Subcutaneous abdominal adipose tissue (tissue), 5 donors: ENCODE measurements around the gene WDR44.
"Not testable (repeated sequence)": the region's sequence is repeated elsewhere in the genome, so short reads cannot be mapped to it uniquely, and the experiment has no call there.

Experiments
- H3K27ac ChIP-seq: one replicate; pipeline ENCODE4 v1.7.0; 2013; ENCODE audit warnings: low read depth, mild to moderate bottlenecking, inconsistent platforms, low read length, moderate library complexity
- H3K27me3 ChIP-seq, 5 donors: one replicate each; pipeline ENCODE4 v1.7.0; 2013; ENCODE audit warnings: low read length in 5 of 5, inconsistent platforms in 1 of 5; ENCODE audit not compliant: control insufficient read depth in 5 of 5, insufficient read depth in 4 of 5
- H3K36me3 ChIP-seq, 5 donors: one replicate each; pipeline ENCODE4 v1.7.0; 2013; ENCODE audit warnings: low read length in 5 of 5; ENCODE audit not compliant: control insufficient read depth in 5 of 5, insufficient read depth in 5 of 5
- H3K4me1 ChIP-seq, 5 donors: one replicate each; pipeline ENCODE4 v1.7.0; 2013; ENCODE audit warnings: low read length in 5 of 5, mild to moderate bottlenecking in 3 of 5, moderate library complexity in 1 of 5; ENCODE audit not compliant: control insufficient read depth in 5 of 5, insufficient read depth in 5 of 5
- H3K4me3 ChIP-seq, 5 donors: one replicate each; pipeline ENCODE4 v1.7.0; 2013; ENCODE audit warnings: low read length in 5 of 5, low read depth in 1 of 5
- H3K9ac ChIP-seq, 5 donors: one replicate each; pipeline ENCODE4 v1.7.0; 2013; ENCODE audit warnings: low read length in 5 of 5, mild to moderate bottlenecking in 4 of 5, moderate library complexity in 3 of 5
- H3K9me3 ChIP-seq, 5 donors: one replicate each; pipeline ENCODE4 v1.7.0; 2013; ENCODE audit warnings: low read length in 5 of 5; ENCODE audit not compliant: control insufficient read depth in 5 of 5
- donor health status: healthy.
- donor health status: healthy.
- donor health status: healthy.
- donor health status: healthy.
- donor health status: healthy.

WDR44 gene, protein sequence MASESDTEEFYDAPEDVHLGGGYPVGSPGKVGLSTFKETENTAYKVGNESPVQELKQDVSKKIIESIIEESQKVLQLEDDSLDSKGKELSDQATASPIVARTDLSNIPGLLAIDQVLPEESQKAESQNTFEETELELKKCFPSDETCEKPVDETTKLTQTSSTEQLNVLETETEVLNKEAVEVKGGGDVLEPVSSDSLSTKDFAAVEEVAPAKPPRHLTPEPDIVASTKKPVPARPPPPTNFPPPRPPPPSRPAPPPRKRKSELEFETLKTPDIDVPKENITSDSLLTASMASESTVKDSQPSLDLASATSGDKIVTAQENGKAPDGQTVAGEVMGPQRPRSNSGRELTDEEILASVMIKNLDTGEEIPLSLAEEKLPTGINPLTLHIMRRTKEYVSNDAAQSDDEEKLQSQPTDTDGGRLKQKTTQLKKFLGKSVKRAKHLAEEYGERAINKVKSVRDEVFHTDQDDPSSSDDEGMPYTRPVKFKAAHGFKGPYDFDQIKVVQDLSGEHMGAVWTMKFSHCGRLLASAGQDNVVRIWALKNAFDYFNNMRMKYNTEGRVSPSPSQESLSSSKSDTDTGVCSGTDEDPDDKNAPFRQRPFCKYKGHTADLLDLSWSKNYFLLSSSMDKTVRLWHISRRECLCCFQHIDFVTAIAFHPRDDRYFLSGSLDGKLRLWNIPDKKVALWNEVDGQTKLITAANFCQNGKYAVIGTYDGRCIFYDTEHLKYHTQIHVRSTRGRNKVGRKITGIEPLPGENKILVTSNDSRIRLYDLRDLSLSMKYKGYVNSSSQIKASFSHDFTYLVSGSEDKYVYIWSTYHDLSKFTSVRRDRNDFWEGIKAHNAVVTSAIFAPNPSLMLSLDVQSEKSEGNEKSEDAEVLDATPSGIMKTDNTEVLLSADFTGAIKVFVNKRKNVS

DNA sequence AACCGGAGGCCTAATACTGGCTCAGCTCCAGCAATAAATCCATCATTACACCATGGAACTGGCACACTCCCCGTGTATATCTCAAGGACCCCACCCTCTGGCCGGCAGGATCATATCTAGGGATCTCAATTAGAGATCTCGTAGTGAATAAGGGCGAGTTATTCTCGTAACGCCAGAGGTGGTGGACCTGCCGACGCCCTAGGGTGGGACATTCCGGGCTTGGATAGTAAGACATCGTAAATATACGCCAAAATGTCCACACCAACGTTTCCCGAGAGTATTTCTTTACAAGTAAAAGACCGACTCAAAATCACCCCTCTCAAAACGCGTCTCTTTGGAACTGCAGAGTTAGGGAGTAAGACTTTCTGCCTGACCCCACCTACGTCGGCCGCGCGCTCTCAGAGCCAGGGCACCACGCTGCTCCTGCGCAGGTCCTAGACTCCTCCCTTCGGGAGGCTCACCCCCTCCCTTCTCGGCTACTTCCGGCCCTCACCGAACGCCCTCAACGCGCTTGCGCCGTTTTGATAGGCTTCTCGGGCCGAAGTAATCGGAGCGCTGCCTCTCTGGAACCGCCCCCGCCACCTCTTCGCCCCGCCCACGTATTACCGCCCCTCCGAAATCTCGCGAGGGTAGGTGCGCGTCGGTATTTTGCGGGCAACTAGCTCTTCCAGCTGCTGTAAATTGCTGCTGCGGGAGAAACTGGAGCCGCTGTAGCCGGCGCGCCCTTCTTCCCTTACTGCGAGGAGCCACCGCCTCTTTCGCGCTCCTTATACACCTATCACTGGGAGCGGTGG lies at the start of gene WDR44:
Gene WDR44, plus strand, starts transcription at position 643 of the 794 bp plus-strand sequence. CDS start 398 bp downstream, outside the sequence.
- Histone ChIP-seq H3K4me1 (peaks cover 0 to 27% (median 22%) of the 10 kb centered on the region in 5 donors), H3K36me3 (no peaks in the 10 kb centered on the region), H3K9me3 (no peaks in the 10 kb centered on the region), H3K4me3 (peak within 1 kb of the TSS; percentile 71 to 86 (median 76)), H3K27me3 (no peaks in the 10 kb centered on the region), H3K27ac (peak within 1 kb of the TSS; percentile 85), H3K9ac (peak within 1 kb of the TSS; percentile 49 to 88 (median 81))

DNA sequence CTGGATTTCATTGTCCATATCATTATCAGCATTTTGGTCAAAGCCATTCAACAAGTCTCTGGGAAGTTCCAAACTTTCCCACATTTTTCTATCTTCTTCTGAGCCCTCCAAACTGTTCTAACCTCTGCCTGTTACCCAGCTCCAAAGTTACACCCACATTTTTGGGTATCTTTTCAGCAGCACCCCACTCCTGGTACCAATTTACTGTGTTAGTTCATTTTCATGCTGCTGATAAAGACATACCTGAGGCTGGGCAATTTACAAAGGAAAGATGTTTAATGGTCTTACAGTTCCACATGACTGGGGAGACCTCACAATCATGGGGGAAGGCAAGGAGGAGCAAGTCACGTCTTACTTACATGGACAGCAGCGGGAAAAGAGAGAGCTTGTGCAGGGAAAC lies 40.1 kb upstream of the WDR44 start:
- peaks cover 2 to 24% (median 17%) of the 10 kb centered on the region in 5 donors for H3K9me3 ChIP-seq
- H3K36me3 ChIP-seq, H3K9ac ChIP-seq, H3K4me3 ChIP-seq, H3K4me1 ChIP-seq, H3K27ac ChIP-seq, H3K27me3 ChIP-seq: not testable (repeated sequence)

DNA sequence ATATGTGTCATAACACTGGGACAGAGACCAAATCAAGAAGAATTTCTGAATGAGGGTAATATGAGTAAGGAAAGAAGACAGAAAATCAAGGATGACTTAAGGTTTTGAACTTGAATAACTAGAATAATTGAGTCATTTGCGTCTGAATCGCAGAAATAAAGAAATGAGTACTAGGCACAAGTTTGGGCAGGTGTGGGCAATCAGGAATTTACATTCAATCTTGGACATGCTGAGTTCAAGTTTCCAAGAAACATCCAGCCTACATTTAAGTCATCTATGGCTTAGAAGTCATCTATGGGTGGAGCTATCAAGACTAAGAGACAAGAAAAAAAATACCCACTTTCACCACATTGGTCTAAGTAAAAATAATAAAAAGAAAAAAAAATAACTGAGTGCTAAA lies 30.4 kb upstream of the WDR44 start:
- H3K9me3 ChIP-seq, result no peaks in the 10 kb centered on the region
- no peak overlapping the region for H3K9ac ChIP-seq
- no peak overlapping the region for H3K27ac ChIP-seq
- no peaks in the 10 kb centered on the region for H3K4me1 ChIP-seq
- H3K4me3 ChIP-seq, result no peak overlapping the region
- H3K36me3 ChIP-seq, result no peaks in the 10 kb centered on the region
- H3K27me3 ChIP-seq, result peaks cover 0 to 4% (median 0%) of the 10 kb centered on the region in 5 donors

DNA sequence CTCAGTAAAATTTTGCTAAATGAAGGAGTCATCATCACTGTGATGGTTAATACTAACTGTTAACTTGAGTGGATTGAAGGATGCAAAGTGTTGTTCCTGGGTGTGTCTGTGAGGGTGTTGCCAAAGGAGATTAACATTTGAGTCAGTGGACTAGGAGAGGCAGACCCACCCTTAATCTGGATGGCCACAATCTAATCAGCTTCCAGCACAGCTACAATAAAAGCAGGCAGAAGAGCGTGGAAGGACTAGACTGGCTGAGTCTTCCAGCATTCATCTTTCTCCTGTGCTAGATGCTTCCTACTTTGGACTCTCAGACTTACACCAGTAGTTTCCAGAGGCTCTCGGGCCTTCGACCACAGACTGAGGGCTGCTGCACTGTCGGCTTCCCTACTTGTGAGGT lies 21.3 kb upstream of the WDR44 start:
- no peak overlapping the region for H3K27ac ChIP-seq
- no peaks in the 10 kb centered on the region for H3K9me3 ChIP-seq
- peaks cover 0 to 2% (median 0%) of the 10 kb centered on the region in 5 donors for H3K27me3 ChIP-seq
- H3K9ac ChIP-seq, result no peak overlapping the region
- H3K4me1 ChIP-seq, result no peaks in the 10 kb centered on the region
- H3K4me3 ChIP-seq, result no peak overlapping the region
- no peaks in the 10 kb centered on the region for H3K36me3 ChIP-seq

DNA sequence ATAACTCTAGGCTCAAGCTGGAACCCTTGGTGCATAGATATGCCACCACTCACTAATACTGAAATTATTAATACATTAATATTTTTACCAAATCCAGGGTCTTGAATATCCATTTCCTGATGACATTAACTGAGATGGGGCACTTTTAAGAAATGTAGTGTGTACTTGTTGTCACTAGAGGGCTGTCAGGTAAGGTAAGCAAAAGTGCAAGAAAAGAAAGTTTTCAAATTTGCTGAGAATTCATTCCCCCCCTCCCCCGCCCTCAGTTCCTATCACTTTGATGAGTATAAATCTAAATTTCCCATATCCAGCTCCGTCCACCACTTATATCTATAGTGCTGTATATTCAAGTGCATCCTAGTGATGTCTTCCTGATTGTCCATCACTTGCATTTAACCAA lies 20.5 kb upstream of the WDR44 start:
- no peaks in the 10 kb centered on the region for H3K4me1 ChIP-seq
- no peak overlapping the region for H3K9ac ChIP-seq
- no peak overlapping the region for H3K4me3 ChIP-seq
- H3K27ac ChIP-seq, result no peak overlapping the region
- no peaks in the 10 kb centered on the region for H3K9me3 ChIP-seq
- H3K27me3 ChIP-seq, result peaks cover 0 to 2% (median 0%) of the 10 kb centered on the region in 5 donors
- H3K36me3 ChIP-seq, result no peaks in the 10 kb centered on the region

DNA sequence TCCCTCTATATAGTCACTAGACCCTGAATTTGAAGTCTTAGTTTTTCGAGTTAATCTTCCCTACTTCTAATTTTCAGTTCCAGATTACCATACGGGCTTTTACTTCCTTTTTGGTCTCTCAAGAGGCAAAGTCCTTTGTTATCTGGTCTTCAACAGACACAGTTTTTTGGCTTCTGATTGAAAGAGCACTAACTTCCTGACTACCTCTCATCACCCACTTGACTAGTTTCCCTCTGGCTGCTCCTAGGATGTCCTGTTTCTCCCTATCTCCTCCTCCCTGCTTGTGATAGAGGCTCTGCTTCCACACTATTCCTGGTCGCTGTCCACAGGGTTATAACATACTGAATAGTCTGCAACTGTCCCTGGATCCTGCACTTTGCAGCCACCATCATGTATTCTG lies 16.7 kb upstream of the WDR44 start:
- peaks cover 0 to 5% (median 2%) of the 10 kb centered on the region in 5 donors for H3K27me3 ChIP-seq
- H3K9ac ChIP-seq, result no peak overlapping the region
- H3K9me3 ChIP-seq, result no peaks in the 10 kb centered on the region
- H3K4me1 ChIP-seq, result no peaks in the 10 kb centered on the region
- H3K4me3 ChIP-seq, result no peak overlapping the region
- no peak overlapping the region for H3K27ac ChIP-seq
- no peaks in the 10 kb centered on the region for H3K36me3 ChIP-seq

DNA sequence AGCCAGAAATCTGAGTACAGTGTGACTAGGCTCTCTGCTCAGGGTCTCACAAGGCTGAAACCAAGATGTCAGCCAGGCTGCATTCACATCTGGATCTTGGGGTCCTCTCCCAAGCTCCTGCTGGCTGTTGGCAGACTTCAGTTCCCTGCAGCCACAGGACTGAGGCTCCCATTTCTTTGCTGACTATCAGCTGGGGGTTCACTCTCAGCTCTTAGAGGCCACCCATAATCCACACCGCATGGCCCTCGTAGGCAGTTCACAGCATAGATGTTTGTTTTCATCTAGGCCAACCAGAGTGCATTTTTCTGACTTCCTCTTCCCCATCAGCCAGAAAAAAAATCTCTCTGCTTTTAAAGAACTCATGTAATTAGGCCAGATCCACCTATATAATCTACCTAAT lies 8.2 kb upstream of the WDR44 start:
- H3K27ac ChIP-seq, result no peak overlapping the region
- H3K9ac ChIP-seq, result no peak overlapping the region
- H3K4me1 ChIP-seq, result no peaks in the 10 kb centered on the region
- H3K4me3 ChIP-seq, result no peak overlapping the region
- no peaks in the 10 kb centered on the region for H3K27me3 ChIP-seq
- H3K36me3 ChIP-seq, result no peaks in the 10 kb centered on the region
- no peaks in the 10 kb centered on the region for H3K9me3 ChIP-seq

DNA sequence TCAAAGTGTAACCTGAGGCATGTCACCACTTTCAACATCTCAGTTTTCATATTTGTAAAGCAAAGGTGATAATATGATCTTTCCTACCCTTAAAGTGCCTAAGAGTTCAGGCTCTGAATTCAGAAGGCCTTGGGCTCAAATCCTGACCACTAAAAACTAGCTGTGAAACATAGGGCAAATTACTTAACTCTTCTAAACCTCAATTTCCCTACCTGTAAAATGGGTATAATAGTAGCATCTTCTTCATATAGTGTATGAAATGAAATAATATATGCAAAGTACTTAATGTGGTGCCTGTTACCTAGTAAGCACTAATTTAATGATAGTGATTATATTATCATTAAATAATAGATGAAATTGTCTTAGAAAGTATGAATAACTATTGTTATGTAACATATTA lies 7.0 kb upstream of the WDR44 start:
- no peaks in the 10 kb centered on the region for H3K4me1 ChIP-seq
- no peaks in the 10 kb centered on the region for H3K9me3 ChIP-seq
- H3K27ac ChIP-seq, result no peak overlapping the region
- no peaks in the 10 kb centered on the region for H3K36me3 ChIP-seq
- H3K27me3 ChIP-seq, result no peaks in the 10 kb centered on the region
- no peak overlapping the region for H3K9ac ChIP-seq
- H3K4me3 ChIP-seq, result no peak overlapping the region

DNA sequence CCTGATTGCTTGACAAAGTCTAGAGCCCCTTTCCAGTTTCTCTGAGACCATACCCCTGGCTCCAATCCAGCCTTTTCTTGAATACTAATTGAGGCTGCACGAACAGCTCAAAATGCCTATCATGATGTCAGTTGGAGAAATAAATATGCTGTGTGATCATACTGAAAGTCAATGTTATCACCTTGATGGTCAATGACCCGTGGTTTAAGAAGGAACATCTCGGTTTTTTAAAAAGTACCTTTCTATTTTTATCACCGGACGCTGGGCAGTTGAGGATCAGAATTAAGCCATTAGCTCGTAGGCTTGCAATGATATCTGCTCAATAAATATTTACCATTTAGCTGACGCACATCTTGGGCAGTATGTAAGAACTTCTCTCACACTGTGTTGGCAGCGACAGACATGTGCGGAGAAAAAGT lies 852 bp upstream of the WDR44 start:
- Histone ChIP-seq H3K27ac (peak overlapping the region; percentile 74), H3K27me3 (no peaks in the 10 kb centered on the region), H3K36me3 (no peaks in the 10 kb centered on the region), H3K9me3 (no peaks in the 10 kb centered on the region), H3K9ac (peak overlapping the region in 4 of 5 donors; percentile 64 to 83 (median 74)), H3K4me3 (peak overlapping the region; percentile 65 to 86 (median 76)), H3K4me1 (peaks cover 0 to 23% (median 20%) of the 10 kb centered on the region in 5 donors)
